Suprapubic skin (tissue), 4 donors: ENCODE data around the gene GC. TPM values are rescaled to one million over a fixed set of nuclear protein-coding genes. Genes with fewer than 3 reads are reported as not detected.
A peak's percentile ranks its signal among the peaks of the same experiment; 100 is the strongest.

Experiments used
- DNase-seq, 2 donors: peaks; one replicate each; pipeline ENCODE4 v3.0.0-alpha.2; 2019; ENCODE audit warnings: low spot score in 2 of 2
- H3K27ac ChIP-seq: fragments of 200-600 bp; sonication (generic); one replicate; pipeline ENCODE4 v1.5.1; 2019
- H3K27me3 ChIP-seq: fragments of 200-600 bp; sonication (generic); one replicate; pipeline ENCODE4 v1.5.1; 2019
- H3K36me3 ChIP-seq: fragments of 200-600 bp; sonication (generic); one replicate; pipeline ENCODE4 v1.5.1; 2019
- H3K4me1 ChIP-seq: fragments of 200-600 bp; sonication (generic); one replicate; pipeline ENCODE4 v1.5.1; 2019
- H3K4me3 ChIP-seq: fragments of 200-600 bp; sonication (generic); one replicate; pipeline ENCODE4 v1.5.1; 2019; ENCODE audit warnings: mild to moderate bottlenecking
- H3K9me3 ChIP-seq: fragments of 200-600 bp; sonication (generic); one replicate; pipeline ENCODE4 v1.5.1; 2019
- EP300 ChIP-seq: sonication (generic); formaldehyde crosslinking; IDR thresholded peaks from one replicate; pipeline ENCODE4 v1.6.1; 2017; ENCODE audit warnings: antibody characterized with exemption
- POLR2A ChIP-seq, 2 donors: fragments of 450-650 bp; IDR thresholded peaks; one replicate each; pipeline ENCODE4 v1.6.1; 2017; ENCODE audit warnings: antibody characterized with exemption in 2 of 2, mild to moderate bottlenecking in 2 of 2, moderate library complexity in 2 of 2
- POLR2AphosphoS5 ChIP-seq, 3 donors: sonication (generic); formaldehyde crosslinking; IDR thresholded peaks; one replicate each; pipeline ENCODE4 v1.6.1; 2017; ENCODE audit warnings: antibody characterized with exemption in 3 of 3
- WGBS: methylation state at CpG from one replicate; pipeline ENCODE4 v1.1.5; 2018; 5-methylcytosine and 5-hydroxymethylcytosine counted together
- total RNA-seq, 4 donors: library from RNA; depleted of rRNA; stranded (reverse); fragments of >200 nt; gene quantifications; one replicate each; pipeline ENCODE4 v1.1.0, GENCODE V29; 2016
- TF ChIP-seq, protein P1 (sequence below), 2 donors: fragments of 200-600 bp in 1 of 2; fragments of 450-650 bp in 1 of 2; sonication (generic) in 1 of 2; IDR thresholded peaks; one replicate each; pipeline ENCODE4 v1.5.1; 2016 to 2019; ENCODE audit warnings: antibody characterized with exemption in 2 of 2, mild to moderate bottlenecking in 1 of 2, moderate library complexity in 1 of 2

The GC gene
- total RNA-seq, 4 donors from 2014 or later, result 5.2 TPM; not detected in 3

DNA sequence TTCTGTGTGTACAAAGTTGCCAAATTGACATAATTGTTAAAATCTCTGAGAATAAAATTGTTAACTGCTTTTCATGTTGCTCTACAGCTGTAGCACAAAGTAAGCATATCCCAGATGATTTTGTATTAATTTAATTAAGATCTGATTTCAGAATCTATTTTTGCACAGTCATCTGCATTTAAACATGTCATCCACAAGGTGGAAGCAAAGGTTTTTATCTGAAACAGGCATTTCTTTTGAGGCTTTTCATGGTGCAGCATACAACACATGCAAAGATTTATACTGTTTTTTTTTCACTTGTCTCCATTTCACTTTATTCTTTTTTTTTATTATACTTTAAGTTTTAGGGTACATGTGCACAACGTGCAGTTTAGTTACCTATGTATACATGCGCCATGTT lies 51.2 kb downstream of the GC start:
- WGBS, result 76% methylated on average over 2 of the region's 2 CpGs
- no peak overlapping the region for H3K4me3 ChIP-seq
- DNase-seq, result no peak
- no peak overlapping the region for H3K27ac ChIP-seq
- no peaks in the 10 kb centered on the region for H3K4me1 ChIP-seq
- TF ChIP-seq POLR2A (IDR thresholded peaks at IDR 0.05) (no peak), EP300 (no peak), POLR2AphosphoS5 (IDR thresholded peaks at IDR 0.05) (no peak)
- TF ChIP-seq, protein P1, sequence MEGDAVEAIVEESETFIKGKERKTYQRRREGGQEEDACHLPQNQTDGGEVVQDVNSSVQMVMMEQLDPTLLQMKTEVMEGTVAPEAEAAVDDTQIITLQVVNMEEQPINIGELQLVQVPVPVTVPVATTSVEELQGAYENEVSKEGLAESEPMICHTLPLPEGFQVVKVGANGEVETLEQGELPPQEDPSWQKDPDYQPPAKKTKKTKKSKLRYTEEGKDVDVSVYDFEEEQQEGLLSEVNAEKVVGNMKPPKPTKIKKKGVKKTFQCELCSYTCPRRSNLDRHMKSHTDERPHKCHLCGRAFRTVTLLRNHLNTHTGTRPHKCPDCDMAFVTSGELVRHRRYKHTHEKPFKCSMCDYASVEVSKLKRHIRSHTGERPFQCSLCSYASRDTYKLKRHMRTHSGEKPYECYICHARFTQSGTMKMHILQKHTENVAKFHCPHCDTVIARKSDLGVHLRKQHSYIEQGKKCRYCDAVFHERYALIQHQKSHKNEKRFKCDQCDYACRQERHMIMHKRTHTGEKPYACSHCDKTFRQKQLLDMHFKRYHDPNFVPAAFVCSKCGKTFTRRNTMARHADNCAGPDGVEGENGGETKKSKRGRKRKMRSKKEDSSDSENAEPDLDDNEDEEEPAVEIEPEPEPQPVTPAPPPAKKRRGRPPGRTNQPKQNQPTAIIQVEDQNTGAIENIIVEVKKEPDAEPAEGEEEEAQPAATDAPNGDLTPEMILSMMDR (IDR thresholded peaks at IDR 0.05), result no peak
- no peaks in the 10 kb centered on the region for H3K27me3 ChIP-seq
- no peaks in the 10 kb centered on the region for H3K36me3 ChIP-seq
- peaks cover 2% of the 10 kb centered on the region for H3K9me3 ChIP-seq

DNA sequence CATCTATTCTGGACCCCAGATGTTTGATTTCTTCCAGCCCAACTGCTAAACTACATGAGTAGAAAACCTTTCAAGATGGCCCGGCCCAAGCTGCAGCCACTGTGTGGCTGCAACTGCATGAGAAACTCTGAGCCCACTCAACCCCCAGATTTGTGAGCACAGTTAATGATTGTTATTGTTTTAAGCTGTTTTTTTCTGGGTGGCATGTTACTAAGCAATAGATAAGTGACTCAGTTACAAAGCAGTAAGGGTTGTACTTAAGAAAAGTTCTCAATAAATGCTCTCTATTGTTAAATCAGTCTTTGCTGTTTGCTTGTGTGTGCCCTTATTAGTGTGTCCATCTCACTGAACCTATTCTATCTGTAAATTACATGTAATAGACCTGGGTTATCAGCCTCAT lies 51.8 kb downstream of the GC start:
- no peak overlapping the region for H3K27ac ChIP-seq
- no peak for TF ChIP-seq EP300
- no peaks in the 10 kb centered on the region for H3K27me3 ChIP-seq
- no peaks in the 10 kb centered on the region for H3K4me1 ChIP-seq
- no peak for DNase-seq
- 70% methylated on average over 1 of the region's 1 CpG for WGBS
- H3K36me3 ChIP-seq, result no peaks in the 10 kb centered on the region
- no peaks in the 10 kb centered on the region for H3K9me3 ChIP-seq
- no peak overlapping the region for H3K4me3 ChIP-seq

DNA sequence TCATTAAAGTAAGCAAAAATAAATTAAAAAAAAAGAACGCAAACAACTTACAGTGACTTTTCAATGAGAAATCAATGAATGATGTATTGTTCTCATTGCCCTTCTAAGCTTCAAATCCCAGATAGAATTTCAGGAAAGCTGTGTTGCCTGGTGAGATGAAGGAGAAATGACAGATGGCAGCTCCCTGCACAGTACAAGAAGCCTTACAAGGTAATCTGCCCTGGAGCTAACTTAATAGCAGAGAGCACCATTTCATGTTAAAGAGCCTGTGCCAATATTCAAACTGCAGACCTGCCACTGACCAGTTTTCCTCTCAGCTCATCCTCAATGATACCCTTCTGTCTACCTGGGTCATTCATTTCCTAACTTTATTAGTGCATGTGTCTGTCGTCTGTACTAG lies 54.0 kb downstream of the GC start:
- Histone ChIP-seq H3K36me3 (no peaks in the 10 kb centered on the region), H3K9me3 (no peaks in the 10 kb centered on the region), H3K27me3 (no peaks in the 10 kb centered on the region), H3K27ac (no peak overlapping the region), H3K4me1 (no peaks in the 10 kb centered on the region), H3K4me3 (no peak overlapping the region)
- DNase-seq, result no peak
- TF ChIP-seq POLR2AphosphoS5 (IDR thresholded peaks at IDR 0.05) (no peak), POLR2A (IDR thresholded peaks at IDR 0.05) (no peak), EP300 (no peak)
- TF ChIP-seq, protein P1 (IDR thresholded peaks at IDR 0.05), result no peak
- 59% methylated on average over 2 of the region's 2 CpGs for WGBS

DNA sequence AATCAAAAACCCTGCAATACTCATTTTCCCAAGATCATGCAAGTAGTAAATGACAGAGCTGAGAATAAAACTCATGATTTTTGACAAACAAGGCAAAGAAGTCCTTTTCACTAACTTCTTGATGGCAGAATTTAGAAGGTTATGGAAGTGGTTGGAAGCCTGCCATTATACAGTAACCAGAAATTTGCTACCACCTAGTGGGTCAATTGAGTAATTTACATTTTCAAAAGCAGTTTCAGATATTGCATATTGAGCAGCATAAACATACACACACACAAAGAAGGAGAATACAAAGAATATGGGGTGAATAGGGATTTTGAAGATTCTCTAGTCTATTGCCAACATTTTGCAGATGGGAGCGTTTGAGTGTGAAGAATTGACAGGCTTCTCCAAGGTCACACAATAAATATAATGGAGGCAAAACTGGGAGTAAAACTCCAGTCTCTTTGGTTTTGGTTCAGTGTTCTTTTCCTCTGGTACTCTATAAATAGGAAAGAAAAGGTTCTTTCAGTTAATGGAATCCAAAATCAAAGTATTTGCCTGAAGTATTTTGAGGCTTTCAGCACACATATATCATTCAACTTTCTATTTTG lies 70.2 kb downstream of the GC start:
- no peak for DNase-seq
- H3K36me3 ChIP-seq, result no peaks in the 10 kb centered on the region
- no peak overlapping the region for H3K27ac ChIP-seq
- WGBS, result 23% methylated on average over 1 of the region's 1 CpG
- TF ChIP-seq, protein P1 (IDR thresholded peaks at IDR 0.05), result peak; percentile 40 to 43
- TF ChIP-seq POLR2AphosphoS5 (IDR thresholded peaks at IDR 0.05) (no peak), EP300 (no peak), POLR2A (IDR thresholded peaks at IDR 0.05) (no peak)
- H3K4me1 ChIP-seq, result no peaks in the 10 kb centered on the region
- H3K27me3 ChIP-seq, result no peaks in the 10 kb centered on the region
- H3K4me3 ChIP-seq, result no peak overlapping the region
- no peaks in the 10 kb centered on the region for H3K9me3 ChIP-seq

DNA sequence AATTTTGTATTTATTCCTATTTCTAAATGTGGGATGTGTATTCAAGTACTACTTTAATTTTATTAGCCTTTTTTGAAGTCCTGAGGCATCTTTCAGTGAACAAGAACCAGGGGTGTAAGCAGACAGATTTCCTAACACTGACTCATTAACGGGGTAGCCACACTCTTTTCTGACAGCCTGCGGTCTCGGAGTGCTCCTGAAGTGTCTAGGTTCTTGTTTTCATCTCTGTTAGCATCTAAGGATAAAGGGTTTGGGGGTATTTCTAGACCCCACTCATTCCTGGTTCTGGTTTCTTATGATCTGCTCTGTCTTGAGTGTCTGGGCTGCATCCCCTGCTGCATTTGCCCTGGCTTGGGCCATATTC lies 71.9 kb downstream of the GC start:
- TF ChIP-seq POLR2AphosphoS5 (IDR thresholded peaks at IDR 0.05), result no peak
- TF ChIP-seq POLR2A (IDR thresholded peaks at IDR 0.05), result no peak
- TF ChIP-seq, protein P1 (IDR thresholded peaks at IDR 0.05), result no peak
- TF ChIP-seq EP300, result no peak
- Histone ChIP-seq H3K27ac (no peak overlapping the region), H3K36me3 (no peaks in the 10 kb centered on the region), H3K27me3 (no peaks in the 10 kb centered on the region), H3K9me3 (no peaks in the 10 kb centered on the region), H3K4me3 (no peak overlapping the region), H3K4me1 (no peaks in the 10 kb centered on the region)
- 80% methylated on average over 3 of the region's 3 CpGs for WGBS
- no peak for DNase-seq
